ENCODE data around the gene TMED4.

Gene TMED4

DNA sequence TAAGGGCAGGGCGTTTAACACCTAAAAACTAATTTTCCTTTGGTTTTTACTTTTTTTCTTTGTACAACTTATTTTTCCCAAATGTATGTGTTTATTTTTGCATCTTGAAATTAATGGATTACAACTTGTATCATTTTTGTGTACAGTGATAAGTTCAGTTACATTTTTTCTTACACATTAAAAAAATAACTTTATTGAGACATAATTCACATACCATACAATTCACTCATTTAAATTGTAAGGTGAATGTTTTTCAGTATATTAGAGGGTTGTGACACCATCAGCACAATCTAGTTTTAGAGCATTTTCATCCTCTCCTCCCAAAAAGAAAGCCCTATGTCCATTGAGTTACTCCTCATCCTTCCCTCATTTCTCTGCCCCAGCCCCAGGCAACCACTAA lies 36.0 kb upstream of the TMED4 start:
- Histone ChIP-seq H2AFZ (ENCODE audit: low read depth, low read length) (no peak overlapping the region), H3K9me3 (ENCODE audit: insufficient read depth, low read length) (no peaks in the 10 kb centered on the region), H3K9ac (ENCODE audit: low read length) (no peak overlapping the region), H3K79me2 (ENCODE audit: low read length) (peaks cover 96% of the 10 kb centered on the region), H3K36me3 (replicated peaks; ENCODE audit: low read depth, low read length) (no peaks in the 10 kb centered on the region), H3K4me1 (ENCODE audit: low read length) (peaks cover 40% of the 10 kb centered on the region), H4K20me1 (ENCODE audit: insufficient read depth, low read length) (peaks cover 41% of the 10 kb centered on the region), H3K27ac (ENCODE audit: low read length) (no peak overlapping the region), H3K4me3 (ENCODE audit: low read length) (no peak overlapping the region), H3K27me3 (ENCODE audit: low read depth, low read length) (no peaks in the 10 kb centered on the region), H3K4me2 (ENCODE audit: low read length) (no peak overlapping the region)
- TF ChIP-seq CTCF (IDR thresholded peaks at IDR 0.05; ENCODE audit: low read depth, low read length), result no peak
- TF ChIP-seq EZH2phosphoT487 (IDR thresholded peaks at IDR 0.05; ENCODE audit: low read depth), result no peak

GRCh38 chr7:44617225-44617890 lies 35.3 kb upstream of the TMED4 start:
- Histone ChIP-seq H3K36me3 (replicated peaks; ENCODE audit: low read depth, low read length) (no peaks in the 10 kb centered on the region), H3K9me3 (ENCODE audit: insufficient read depth, low read length) (no peaks in the 10 kb centered on the region), H2AFZ (ENCODE audit: low read depth, low read length) (no peak overlapping the region), H3K27ac (ENCODE audit: low read length) (no peak overlapping the region), H3K4me1 (ENCODE audit: low read length) (peaks cover 33% of the 10 kb centered on the region), H3K27me3 (ENCODE audit: low read depth, low read length) (no peaks in the 10 kb centered on the region), H3K4me3 (ENCODE audit: low read length) (no peak overlapping the region), H3K9ac (ENCODE audit: low read length) (no peak overlapping the region), H3K4me2 (ENCODE audit: low read length) (no peak overlapping the region), H4K20me1 (ENCODE audit: insufficient read depth, low read length) (peaks cover 41% of the 10 kb centered on the region), H3K79me2 (ENCODE audit: low read length) (peaks cover 96% of the 10 kb centered on the region)
- TF ChIP-seq CTCF (IDR thresholded peaks at IDR 0.05; ENCODE audit: low read depth, low read length), result no peak
- no peak for TF ChIP-seq EZH2phosphoT487 (IDR thresholded peaks at IDR 0.05; ENCODE audit: low read depth)

DNA sequence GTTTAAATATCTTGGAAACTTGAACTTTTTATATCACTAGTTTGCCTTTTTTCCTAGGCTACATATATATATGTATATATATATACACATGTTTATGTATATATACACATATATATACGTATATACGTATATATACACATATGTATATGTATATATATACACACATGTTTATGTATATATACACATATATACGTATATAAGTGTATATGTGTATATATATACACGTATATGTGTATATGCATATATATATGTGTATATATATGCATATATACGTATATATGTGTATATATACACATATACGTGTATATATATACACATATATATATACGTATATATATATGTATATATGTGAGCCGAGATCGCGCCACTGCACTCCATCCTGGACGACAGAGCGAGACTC lies 34.5 kb upstream of the TMED4 start:
- no peaks in the 10 kb centered on the region for H3K27me3 ChIP-seq (ENCODE audit: low read depth, low read length)
- H3K9ac ChIP-seq (ENCODE audit: low read length), result no peak overlapping the region
- peaks cover 29% of the 10 kb centered on the region for H3K4me1 ChIP-seq (ENCODE audit: low read length)
- TF ChIP-seq CTCF (IDR thresholded peaks at IDR 0.05; ENCODE audit: low read depth, low read length), result no peak
- no peak for TF ChIP-seq EZH2phosphoT487 (IDR thresholded peaks at IDR 0.05; ENCODE audit: low read depth)
- no peak overlapping the region for H3K4me2 ChIP-seq (ENCODE audit: low read length)
- H2AFZ ChIP-seq (ENCODE audit: low read depth, low read length), result no peak overlapping the region
- H3K36me3 ChIP-seq (replicated peaks; ENCODE audit: low read depth, low read length), result no peaks in the 10 kb centered on the region
- H3K27ac ChIP-seq (ENCODE audit: low read length), result no peak overlapping the region
- H3K4me3 ChIP-seq (ENCODE audit: low read length), result no peak overlapping the region
- H3K79me2 ChIP-seq (ENCODE audit: low read length), result peaks cover 95% of the 10 kb centered on the region
- H4K20me1 ChIP-seq (ENCODE audit: insufficient read depth, low read length), result peaks cover 41% of the 10 kb centered on the region
- no peaks in the 10 kb centered on the region for H3K9me3 ChIP-seq (ENCODE audit: insufficient read depth, low read length)

- Histone ChIP-seq H2AFZ (ENCODE audit: low read depth, low read length) (no peak overlapping the region), H3K79me2 (ENCODE audit: low read length) (peaks cover 91% of the 10 kb centered on the region), H3K4me1 (ENCODE audit: low read length) (peaks cover 29% of the 10 kb centered on the region), H3K4me2 (ENCODE audit: low read length) (no peak overlapping the region), H3K9me3 (ENCODE audit: insufficient read depth, low read length) (no peaks in the 10 kb centered on the region), H4K20me1 (ENCODE audit: insufficient read depth, low read length) (peaks cover 41% of the 10 kb centered on the region), H3K27me3 (ENCODE audit: low read depth, low read length) (no peaks in the 10 kb centered on the region), H3K9ac (ENCODE audit: low read length) (no peak overlapping the region), H3K36me3 (replicated peaks; ENCODE audit: low read depth, low read length) (no peaks in the 10 kb centered on the region), H3K4me3 (ENCODE audit: low read length) (no peak overlapping the region), H3K27ac (ENCODE audit: low read length) (no peak overlapping the region)
- no peak for TF ChIP-seq CTCF (IDR thresholded peaks at IDR 0.05; ENCODE audit: low read depth, low read length)
- TF ChIP-seq EZH2phosphoT487 (IDR thresholded peaks at IDR 0.05; ENCODE audit: low read depth), result no peak
These were observed 33.8 kb upstream of the TMED4 start for GRCh38 chr7:44615793-44616192.

Measured in OCI-LY3 (cell line).